ENCODE measurements around the gene P3H1.
"Not testable (repeated sequence)": the region's sequence is repeated elsewhere in the genome, so short reads cannot be mapped to it uniquely, and the experiment has no call there.

Gene P3H1

DNA sequence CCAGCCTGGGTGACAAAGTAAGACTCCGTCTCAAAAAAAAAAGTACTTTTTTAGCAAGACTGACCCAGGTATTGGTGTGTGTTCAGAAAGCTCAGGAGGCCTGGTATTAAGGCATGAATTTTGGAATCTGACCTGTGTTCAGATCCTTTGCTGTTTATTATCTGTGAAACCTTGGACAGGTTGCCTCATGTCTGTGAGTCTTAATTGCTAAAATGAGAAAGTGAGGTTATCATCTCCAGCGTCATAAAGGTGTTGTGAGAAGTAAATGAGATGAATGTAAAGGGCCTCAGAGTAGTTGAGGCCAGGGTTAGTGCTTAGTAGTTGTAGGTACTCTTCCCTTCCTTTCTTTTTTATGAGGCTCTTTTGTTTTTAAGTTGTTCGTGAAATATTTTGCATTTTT lies 3.0 kb upstream of the P3H1 start:
- DNase-seq (ENCODE audit: low spot score), result no peak

DNA sequence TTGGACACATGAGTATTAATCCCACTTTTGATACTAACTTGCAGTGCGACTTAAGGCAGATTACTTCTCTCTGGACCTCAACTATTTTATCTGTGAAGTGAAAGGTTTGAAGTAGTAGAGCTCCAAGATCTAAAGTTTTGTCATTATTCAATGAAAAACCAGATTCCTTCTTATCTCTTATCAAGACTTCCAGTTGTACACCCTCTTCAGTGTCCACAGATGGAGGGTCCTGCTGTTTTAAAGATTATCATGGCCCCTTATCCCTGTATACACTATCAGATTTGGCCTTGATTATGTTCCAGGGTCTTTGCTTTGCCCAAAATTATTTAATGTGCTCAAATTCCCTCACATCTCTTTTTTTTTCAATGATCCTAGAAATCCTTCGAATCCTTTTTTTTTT lies 1.3 kb upstream of the P3H1 start:
- no peak for DNase-seq (ENCODE audit: low spot score)

DNA sequence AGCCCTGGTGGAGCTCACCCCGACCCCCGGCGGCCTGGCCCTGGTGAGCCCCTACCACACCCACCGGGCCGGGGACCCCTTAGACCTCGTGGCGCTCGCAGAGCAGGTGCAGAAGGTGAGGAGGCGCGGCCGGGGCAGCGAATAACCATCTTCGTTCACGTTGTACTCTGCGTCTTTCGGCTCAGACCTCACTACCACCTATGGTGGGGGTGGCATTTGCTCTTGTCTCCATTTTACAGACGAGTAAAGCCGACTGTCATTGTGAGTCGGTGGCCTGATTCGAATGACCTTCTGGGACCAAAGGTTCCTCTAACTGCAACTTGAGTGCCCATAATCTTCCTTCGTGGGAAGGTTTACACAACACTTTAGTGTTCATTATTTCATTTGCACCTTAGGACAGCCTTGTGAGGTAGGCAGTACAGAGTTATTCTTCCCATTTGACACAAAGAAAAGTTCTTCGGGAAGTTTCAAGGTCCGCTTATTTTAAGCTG lies 727 bp upstream of the P3H1 start:
- no peak for DNase-seq (ENCODE audit: low spot score)

DNA sequence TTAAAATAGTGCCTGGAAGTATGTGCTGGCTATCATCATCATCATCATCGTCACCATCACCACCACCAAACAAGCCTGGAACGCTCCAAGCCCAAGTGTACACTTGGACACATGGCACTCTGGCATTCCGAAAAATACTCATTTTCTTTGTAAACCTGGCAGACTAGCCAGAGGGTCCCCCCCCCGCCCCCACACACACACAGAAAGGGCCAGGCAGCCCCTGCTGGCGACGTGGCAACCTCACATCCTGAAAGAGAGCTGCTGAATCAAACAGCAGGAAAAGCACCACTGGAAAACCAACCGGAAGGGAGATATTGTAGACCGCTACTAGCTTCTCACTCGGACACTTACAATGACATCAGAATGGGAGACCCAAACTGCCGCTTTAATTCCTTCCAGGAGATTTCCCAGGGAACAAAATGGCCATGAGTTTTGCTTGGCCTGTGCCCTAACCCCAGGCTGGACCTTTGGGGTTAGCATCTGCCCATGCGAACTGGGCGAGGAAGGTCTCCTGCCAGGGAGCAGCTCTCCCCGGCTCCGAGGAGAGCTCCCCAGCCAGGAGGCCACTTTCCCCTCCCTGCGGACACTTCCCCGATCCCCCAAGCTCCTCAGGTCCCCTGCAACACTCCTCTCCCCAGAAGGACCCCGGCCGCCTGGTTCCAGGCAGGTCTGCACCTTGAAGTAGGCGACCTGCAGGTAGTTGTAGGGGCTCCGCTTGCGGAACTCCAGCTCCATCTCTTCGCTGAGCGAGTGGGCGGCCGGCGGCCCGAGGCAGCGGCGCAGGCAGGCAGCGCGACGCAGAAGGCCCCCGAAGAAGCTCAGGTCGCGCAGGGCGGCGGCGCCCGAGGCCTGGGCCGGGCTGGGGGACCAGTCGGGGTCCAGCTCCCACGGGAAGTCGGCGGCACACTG lies 742 bp downstream of the P3H1 start:
- DNase-seq (ENCODE audit: low spot score), result peak; percentile 61

DNA sequence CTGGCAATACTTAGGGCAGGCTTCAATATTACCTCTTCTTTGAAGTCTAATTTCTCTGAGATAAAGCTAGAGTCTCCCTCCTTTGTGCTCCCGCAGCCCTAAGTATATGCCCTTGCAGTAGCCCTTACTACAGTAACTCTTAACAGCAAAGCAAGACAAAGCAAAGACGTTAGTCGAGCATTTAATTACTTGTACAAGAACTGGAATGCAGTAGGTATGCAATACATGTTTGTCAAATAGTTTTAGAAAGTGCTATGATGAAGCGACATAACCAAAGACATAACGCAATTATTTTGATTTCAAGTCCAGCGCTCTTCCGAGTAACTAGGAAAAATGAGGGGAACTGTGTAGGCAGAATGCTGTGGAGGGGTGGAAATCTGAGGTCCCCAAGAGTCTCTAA lies 1.6 kb downstream of the P3H1 start:
- DNase-seq (ENCODE audit: low spot score), result no peak

DNA sequence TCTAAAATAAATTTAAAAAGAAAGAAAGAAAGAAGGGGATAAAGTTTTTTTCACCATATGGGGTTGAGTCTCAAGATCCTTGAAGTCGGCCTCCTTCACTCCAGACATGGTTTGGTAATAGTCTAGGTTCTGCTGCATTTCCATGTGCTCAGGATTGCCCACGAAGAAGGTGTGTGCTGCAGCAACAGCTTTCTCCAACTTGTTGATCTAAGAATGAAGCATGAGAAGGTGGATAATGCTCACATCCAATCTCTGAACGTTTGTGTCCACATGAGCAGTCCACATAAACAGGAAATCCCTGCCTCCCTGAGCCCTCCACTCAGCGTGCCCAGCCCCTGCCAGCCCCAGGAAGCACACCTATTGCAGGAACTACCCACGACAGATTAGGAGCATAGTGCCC lies 4.6 kb downstream of the P3H1 start:
- no peak for DNase-seq (ENCODE audit: low spot score)

DNA sequence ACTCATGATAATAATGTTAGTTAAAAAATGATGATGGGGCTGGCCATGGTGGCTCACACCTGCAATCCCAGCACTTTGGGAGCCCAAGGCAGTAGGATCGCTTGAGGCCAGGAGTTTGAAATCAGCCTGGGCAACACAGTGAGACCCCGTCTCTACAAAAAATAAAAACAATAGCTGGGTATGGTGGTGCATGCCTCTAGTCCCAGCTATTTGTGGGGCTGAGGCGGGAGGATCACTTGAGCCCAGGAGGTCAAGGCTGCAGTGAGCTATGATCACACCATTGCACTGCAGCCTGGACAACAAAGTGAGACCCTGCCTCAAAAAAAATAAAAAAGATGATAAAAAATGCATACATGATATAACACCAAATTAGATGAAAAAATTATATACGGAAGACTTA lies 5.3 kb downstream of the P3H1 start:
- DNase-seq (ENCODE audit: low spot score), result no peak

DNA sequence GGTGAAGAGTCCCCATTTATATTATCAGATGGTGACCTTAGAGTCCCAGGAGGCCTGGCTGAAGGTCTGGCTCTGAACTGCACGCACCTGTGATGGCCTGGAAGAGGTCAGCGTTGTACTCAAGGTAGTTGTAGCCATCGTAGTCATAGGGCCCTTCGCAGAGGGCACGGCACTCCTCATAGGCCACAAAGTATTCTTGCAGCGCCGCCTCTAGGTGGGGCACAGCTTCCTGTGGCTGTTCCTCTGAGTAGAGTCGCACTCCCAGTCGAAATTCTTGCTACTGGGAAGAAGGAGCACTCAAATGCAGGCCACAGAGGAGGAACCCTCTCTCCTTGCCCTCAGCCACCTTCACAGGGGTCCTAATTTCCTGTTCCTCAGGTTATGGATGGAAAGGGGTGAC lies 7.7 kb downstream of the P3H1 start:
- no peak for DNase-seq (ENCODE audit: low spot score)

DNA sequence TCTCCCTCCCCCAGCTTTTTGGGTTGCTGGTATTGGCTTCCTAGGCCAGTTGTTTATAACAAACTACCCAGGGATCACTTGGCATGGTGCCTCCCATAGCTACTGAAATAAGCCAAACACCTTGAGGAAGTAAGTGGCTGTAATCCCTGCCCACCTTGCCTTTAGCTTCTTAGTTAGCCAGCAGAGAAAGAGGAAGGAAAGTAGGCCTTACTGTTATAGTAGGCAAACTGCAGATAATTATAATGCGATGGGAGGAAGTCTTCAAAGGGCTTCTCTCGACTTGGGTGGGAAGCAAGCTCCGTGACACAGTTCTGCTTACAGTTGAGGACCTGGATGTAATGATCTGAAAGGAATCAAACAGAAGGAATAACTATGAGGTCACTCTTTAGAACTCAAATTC lies 8.2 kb downstream of the P3H1 start:
- no peak for DNase-seq (ENCODE audit: low spot score)

DNA sequence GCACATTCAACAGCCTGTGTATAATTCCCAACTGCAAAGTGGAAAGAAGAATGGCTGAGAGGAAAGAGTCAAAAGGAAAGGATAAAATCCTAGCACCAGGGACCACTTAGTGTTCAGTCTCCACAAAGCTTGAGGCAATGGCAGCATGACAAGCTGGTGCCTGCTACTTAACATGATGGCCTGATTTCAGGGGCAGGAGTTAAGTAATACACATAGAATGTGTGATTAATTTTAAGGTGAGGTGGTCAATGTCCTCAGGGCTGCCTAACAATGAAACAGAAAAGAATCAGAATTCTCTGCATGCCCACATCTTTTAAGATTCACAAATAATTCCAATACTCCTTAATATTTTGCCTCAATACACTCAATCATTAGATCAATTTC lies 8.9 kb downstream of the P3H1 start:
- DNase-seq (ENCODE audit: low spot score), result no peak

DNA sequence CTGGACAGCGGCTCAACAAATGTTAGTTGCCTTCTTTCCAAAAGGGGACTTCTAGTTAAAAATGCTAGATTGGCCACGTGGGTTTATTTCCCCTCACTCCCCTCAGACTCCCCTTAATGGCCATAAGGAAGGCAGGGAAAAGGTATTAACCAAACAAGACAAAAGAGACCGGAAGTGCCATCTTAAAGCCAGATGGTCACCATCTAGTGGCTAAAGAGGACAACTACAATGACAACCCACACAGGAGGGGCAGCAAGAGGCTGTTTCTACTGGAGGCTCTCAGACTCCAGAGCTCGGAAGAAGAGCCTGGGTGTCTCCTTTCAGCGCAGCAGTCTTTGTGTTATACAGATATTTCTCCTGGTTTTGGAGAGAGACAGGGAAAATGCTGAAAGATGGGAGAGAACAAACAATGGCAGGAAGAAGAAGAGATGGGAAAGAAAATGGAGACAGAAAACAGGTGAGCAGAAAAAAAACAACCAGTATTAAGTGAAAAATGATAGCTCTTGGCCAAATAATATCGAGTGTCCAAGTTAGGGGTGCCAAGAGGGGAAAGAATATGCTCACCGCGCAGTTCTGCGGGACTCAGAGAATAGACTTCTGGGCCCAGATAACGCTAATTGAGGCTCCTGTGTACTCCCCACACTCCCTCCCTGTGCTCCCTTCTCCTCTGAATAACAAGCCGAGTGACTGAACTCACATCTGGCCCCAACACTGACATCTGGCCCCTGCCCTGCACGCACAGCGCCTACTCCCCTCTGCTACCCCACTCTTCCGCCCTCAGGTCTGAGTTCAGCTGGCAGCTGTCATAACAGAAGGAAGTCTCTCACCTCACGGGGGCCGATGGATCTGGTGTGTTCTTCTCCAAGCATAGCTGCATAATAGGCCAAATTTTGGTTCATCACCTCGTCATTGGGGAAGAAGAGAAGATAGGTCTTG lies 9.6 kb downstream of the P3H1 start:
- DNase-seq (ENCODE audit: low spot score), result peak; percentile 75

DNA sequence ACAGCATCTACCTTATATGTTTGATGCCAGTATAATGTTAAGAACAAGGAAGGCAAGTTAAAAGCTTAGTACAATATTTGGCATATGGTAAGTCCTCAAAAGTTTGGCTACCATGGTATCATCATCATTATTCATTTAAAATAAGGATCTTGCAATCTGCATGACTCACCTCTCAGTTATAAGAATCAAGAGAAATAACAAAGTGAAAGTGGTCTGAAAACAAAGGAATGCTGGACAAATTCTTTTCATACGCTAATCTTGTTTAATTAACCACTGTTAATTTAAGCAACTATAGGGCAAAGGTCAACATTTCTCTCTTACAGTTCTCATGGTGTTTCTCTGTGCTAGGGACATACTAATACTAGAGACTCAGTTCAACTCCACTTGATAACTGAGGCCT lies 13.8 kb downstream of the P3H1 start:
- peak; percentile 67 for DNase-seq (ENCODE audit: low spot score)

DNA sequence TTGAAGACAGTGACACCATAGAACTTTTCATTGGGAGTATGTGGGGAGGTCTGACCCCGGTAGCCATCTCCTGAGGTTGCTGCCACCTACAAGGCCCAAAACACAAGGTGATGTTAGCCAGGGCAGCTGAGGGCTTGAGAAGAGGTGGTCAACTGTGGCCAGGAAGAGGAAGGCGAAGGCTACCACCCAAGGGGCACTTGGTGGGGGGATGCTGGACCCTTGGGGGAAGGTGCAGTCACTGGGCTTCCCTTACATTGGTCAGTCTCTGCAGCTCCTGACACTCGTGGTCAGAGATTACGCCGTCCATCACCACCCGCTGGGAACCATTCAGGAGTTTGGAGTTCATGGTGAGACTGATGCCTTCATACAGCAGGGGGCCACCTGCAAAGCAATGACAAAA lies 14.5 kb downstream of the P3H1 start:
- DNase-seq (ENCODE audit: low spot score), result no peak

DNA sequence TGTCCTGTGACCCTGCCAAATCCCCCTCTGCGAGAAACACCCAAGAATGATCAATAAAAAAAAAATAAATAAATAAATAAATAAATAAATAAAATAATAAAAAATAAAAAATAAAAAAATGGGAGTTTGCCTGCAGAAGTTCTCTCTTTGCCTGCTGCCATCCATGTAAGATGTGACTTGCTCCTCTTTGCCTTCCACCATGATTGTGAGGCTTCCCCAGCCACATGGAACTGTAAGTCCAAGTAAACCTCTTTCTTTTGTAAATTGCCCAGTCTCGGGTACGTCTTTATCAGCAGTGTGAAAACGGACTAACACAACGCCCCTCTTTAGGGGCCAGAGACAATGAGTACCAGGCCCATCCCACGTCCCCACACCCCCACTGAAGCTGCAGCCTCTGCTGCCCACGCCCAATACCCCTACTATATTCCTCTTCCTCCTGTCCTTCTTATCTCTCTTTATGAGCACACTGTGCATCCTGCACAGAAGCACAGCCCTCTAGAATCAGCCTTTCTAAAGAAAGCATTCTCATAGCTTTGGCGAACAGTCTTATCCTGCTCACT lies 15.2 kb downstream of the P3H1 start:
- DNase-seq (ENCODE audit: low spot score), result not testable (repeated sequence)

DNA sequence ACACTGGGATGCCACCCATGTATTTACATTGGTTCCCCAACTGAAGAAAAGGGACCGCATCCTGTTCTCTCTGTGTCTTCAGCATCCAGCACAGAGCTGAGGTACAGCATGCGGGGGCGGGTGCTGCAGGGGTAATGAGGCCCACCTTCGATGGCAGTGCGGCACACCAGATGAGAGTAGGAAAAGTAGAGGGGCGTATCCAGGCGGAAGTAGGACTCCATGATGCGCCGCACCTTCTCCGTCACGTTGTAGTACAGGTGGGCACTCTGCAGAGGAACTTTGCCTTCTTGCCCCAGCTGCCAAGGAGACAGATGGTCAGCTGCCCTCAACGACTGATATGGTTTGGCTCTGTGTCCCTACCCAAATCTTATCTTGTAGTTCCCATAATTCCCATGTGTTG lies 16.8 kb downstream of the P3H1 start:
- no peak for DNase-seq (ENCODE audit: low spot score)

DNA sequence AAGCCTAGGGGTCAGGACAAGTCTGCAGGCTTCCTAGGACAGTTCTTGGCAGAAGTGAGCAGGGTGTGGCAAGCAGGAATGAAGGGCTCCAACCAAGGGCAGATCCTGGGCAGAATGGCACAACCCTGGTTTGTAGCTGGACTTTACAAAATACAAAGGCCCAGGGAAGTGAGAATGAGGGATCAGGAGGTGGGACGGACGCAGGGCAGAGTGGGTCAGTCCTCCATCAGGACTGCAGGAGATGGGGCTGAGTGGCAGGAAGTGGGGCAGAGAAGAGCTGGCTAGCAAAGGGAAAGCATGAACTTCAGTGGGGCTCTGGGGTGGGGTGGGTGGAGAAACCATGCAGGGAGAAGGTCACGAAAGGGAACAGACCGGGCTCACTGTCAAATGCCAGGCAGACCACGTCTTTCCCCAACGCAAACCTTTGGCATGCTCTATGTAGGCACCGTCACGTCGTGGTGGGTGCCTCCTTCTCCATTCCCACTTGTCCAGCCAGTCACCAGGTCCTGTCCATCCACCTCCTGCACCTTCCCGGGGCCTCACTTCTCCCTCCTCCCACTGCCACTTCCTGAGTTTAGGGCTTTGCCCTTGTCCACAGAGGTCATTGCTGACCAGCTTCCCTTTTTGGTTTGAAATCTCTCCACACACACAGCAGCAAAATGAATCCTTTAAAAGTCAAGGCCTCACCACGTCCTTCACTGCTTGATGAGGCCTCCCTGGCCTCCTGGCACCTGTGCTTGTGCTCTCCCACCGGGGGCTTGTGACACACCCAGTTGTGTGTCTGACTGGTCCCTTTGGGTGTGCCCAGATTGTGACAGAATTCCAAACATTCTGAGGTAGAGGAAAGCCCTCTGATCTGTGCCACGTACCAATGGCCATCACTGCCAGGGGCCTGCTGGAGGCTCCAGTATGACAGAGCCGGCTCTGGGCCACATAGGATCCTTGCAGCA lies 18.1 kb downstream of the P3H1 start:
- DNase-seq (ENCODE audit: low spot score), result no peak

DNA sequence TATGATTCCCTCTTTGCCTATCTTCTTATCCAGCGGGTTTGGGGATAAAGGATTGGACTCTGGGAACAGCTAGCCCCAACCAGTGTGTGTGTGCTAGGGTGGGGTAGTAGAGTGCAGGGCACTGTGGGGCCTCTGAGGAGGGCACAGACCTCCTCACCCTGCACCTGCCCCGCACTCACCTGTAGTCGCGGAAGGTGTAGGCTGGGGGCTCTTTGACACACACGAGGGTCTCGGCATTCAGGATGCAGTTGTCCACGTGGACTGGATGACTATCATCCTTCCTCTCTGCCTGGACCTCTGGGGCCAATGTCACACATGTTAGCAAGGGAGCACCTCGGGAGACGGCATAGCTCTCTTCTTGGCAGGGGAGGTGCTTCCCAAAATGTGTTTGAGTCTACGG lies 18.8 kb downstream of the P3H1 start:
- no peak for DNase-seq (ENCODE audit: low spot score)

DNA sequence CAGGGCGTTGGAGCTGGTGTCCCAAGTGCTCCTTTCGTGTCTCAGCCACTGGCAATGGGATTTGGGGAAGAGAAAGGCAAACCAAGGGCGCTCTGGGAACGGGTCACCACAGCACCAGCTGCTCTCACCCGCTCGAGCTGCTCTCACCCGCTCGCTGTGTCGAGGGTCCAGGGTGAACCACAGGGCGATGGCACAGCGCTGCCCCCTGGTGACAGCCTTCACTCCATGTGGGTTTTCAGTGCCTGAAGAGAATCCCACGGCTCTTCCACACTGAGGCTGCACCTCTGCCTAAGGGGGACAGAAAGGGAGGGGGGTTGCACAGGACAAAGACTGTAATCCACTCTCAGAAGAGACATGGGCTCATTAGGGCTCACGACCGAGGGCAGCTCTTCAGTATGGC lies 19.7 kb downstream of the P3H1 start:
- peak; percentile 52 for DNase-seq (ENCODE audit: low spot score)

DNA sequence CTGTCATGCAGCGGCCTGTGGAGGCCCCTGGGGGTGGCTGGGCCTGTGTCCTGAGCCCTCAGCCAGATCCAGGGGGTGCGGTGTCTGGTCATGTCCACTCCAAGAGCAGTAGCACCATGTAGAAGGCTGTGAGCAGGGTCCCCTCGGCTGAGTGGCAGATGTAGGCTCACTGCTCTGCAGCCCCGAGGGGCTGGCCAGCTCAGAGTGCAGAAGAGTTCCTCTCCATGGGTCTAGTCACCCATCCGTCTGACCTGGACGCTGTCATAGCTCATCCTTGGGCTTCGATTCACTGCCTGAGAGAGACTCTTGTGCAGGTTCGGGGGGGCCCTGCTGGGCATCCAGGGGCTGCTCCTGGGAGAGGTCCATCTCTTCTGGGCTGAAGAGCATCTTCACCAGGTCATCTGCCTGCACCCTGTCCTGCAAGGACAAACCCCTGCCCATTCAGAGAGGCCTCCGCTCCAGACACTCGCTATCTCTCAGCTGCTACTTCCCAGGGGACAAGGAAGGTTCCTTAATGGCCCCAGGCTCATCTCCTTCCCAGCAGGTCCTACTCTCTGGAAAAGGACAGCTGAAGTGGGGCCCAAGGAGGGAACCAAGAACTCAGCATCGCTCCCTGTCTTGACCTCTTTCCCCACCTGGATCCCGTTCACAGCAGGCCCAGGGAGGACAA lies 20.3 kb downstream of the P3H1 start:
- DNase-seq (ENCODE audit: low spot score), result no peak

DNA sequence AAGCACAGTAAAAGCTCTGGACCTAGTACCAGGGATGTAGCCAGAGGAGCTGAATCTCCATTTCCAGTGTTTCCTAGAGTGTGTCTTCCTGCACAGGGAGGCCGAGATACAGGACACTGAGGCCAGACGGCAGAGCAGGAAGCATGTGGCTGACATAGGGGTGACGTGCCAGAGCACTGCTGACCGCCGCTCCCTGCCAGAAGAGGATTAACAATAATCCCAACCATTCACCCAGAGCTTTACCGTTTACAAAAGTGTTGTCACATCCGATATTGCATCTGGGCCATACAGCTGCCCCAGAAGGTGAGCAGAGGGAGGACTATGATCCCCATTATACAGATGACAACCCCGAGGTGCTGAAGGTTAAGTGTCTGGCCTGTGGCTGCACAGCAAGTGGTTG lies 21.0 kb downstream of the P3H1 start:
- no peak for DNase-seq (ENCODE audit: low spot score)

DNA sequence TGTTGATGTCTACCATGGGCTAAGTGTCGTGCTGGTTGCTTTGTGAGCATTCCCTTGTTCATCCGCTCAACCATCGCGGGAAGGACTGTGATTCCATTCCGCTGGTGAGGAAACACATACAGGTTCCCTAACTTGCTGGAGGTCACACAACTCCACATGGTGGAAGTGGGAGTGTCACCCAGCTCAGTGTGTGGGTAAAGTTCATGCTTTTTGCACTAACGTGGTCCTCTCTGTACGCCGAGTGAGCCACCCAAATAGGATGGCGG lies 22.7 kb downstream of the P3H1 start:
- no peak for DNase-seq (ENCODE audit: low spot score)

Data from hepatic stellate cell (primary cell).